ENCODE results near the gene HOXD9. TPM values are rescaled to one million over a fixed set of nuclear protein-coding genes. Genes with fewer than 3 reads are reported as not detected.

HOXD9 gene
- total RNA-seq, 1 donor from 2014 or later: 1.5 TPM

- no peak for TF ChIP-seq CTCF (conservative IDR thresholded peaks at IDR 0.05)
- peak overlapping the region; percentile 86 for H3K4me3 Mint-ChIP-seq
- H3K36me3 Mint-ChIP-seq: no peaks in the 10 kb centered on the region
- H3K4me1 Mint-ChIP-seq (ENCODE audit: unreplicated experiment): peaks cover 32% of the 10 kb centered on the region
- H3K27me3 Mint-ChIP-seq: peaks cover 89% of the 10 kb centered on the region
- peak overlapping the region; percentile 69 for H3K27ac Mint-ChIP-seq
- H3K9me3 Mint-ChIP-seq: no peaks in the 10 kb centered on the region
- DNase-seq (ENCODE audit: extremely low spot score, unreplicated experiment): no peak
These were observed 5.9 kb downstream of the HOXD9 start for GRCh38 chr2:176128172-176128981.

GRCh38 chr2:176128982-176129796 is 6.7 kb downstream of the HOXD9 start, which contains the start of gene HOXD8:
TSS of gene HOXD8 (plus strand) at chr2:176129705. CDS start at chr2:176130367, 662 bp downstream.
- DNase-seq (ENCODE audit: extremely low spot score, unreplicated experiment): peak; percentile 81
- Mint-ChIP-seq H3K9me3 (no peaks in the 10 kb centered on the region), H3K4me1 (ENCODE audit: unreplicated experiment) (peaks cover 26% of the 10 kb centered on the region), H3K27me3 (peaks cover 89% of the 10 kb centered on the region), H3K4me3 (peak within 1 kb of the TSS; percentile 89), H3K27ac (peak within 1 kb of the TSS; percentile 69), H3K36me3 (no peaks in the 10 kb centered on the region)
- no peak for TF ChIP-seq CTCF (conservative IDR thresholded peaks at IDR 0.05)

- Mint-ChIP-seq H3K4me1 (ENCODE audit: unreplicated experiment) (peaks cover 26% of the 10 kb centered on the region), H3K27me3 (peaks cover 89% of the 10 kb centered on the region), H3K9me3 (no peaks in the 10 kb centered on the region), H3K36me3 (no peaks in the 10 kb centered on the region), H3K4me3 (peak overlapping the region; percentile 77), H3K27ac (no peak overlapping the region)
- DNase-seq (ENCODE audit: extremely low spot score, unreplicated experiment): no peak
- TF ChIP-seq CTCF (conservative IDR thresholded peaks at IDR 0.05): no peak
These were observed 7.3 kb downstream of the HOXD9 start for GRCh38 chr2:176129813-176130146.

GRCh38 chr2:176130147-176130956 is 7.8 kb downstream of the HOXD9 start:
- H3K4me3 Mint-ChIP-seq: peak overlapping the region; percentile 89
- no peaks in the 10 kb centered on the region for H3K36me3 Mint-ChIP-seq
- DNase-seq (ENCODE audit: extremely low spot score, unreplicated experiment): peak; percentile 77
- peaks cover 31% of the 10 kb centered on the region for H3K4me1 Mint-ChIP-seq (ENCODE audit: unreplicated experiment)
- H3K27me3 Mint-ChIP-seq: peaks cover 89% of the 10 kb centered on the region
- TF ChIP-seq CTCF (conservative IDR thresholded peaks at IDR 0.05): no peak
- no peaks in the 10 kb centered on the region for H3K9me3 Mint-ChIP-seq
- H3K27ac Mint-ChIP-seq: peak overlapping the region; percentile 35
